ENCODE data around the gene SORCS1. TPM values are rescaled to one million over a fixed set of nuclear protein-coding genes. Genes with fewer than 3 reads are reported as not detected.

SORCS1 gene
- total RNA-seq, 1 donor from 2014 or later = 0.12 TPM

- ATAC-seq = no peak
Measured at GRCh38 chr10:106648534-106649481, 515.7 kb downstream of the SORCS1 start.

GRCh38 chr10:106643473-106643872, 521.0 kb downstream of the SORCS1 start:
- ATAC-seq = no peak

GRCh38 chr10:106637873-106638272, 526.6 kb downstream of the SORCS1 start:
- no peak for ATAC-seq

GRCh38 chr10:106636766-106637491, 527.6 kb downstream of the SORCS1 start:
- ATAC-seq = no peak

GRCh38 chr10:106635947-106636346, 528.6 kb downstream of the SORCS1 start:
- ATAC-seq = no peak

- ATAC-seq = no peak
Measured at GRCh38 chr10:106631016-106631702, 533.3 kb downstream of the SORCS1 start.

GRCh38 chr10:106626371-106626770, 538.1 kb downstream of the SORCS1 start:
- ATAC-seq = no peak

GRCh38 chr10:106625751-106626150, 538.8 kb downstream of the SORCS1 start:
- ATAC-seq = no peak

- ATAC-seq = no peak
Measured at GRCh38 chr10:106619346-106619745, 545.2 kb downstream of the SORCS1 start.

- ATAC-seq = no peak
Measured at GRCh38 chr10:106618646-106619045, 545.9 kb downstream of the SORCS1 start.

- ATAC-seq = no peak
Measured at GRCh38 chr10:106615081-106615480, 549.4 kb downstream of the SORCS1 start.

- ATAC-seq = no peak
Measured at GRCh38 chr10:106614293-106614692, 550.2 kb downstream of the SORCS1 start.

- no peak for ATAC-seq
Measured at GRCh38 chr10:106612381-106612780, 552.1 kb downstream of the SORCS1 start.

- ATAC-seq = peak; percentile 38
Measured at GRCh38 chr10:106609470-106610266, 554.8 kb downstream of the SORCS1 start.

- ATAC-seq = no peak
Measured at GRCh38 chr10:106608066-106608465, 556.4 kb downstream of the SORCS1 start.

GRCh38 chr10:106595281-106595680, 569.2 kb downstream of the SORCS1 start:
- no peak for ATAC-seq

- ATAC-seq = no peak
Measured at GRCh38 chr10:106593876-106594275, 570.6 kb downstream of the SORCS1 start.

- no peak for ATAC-seq
Measured at GRCh38 chr10:106592396-106592795, 572.1 kb downstream of the SORCS1 start.

- peak; percentile 80 for ATAC-seq
Measured at GRCh38 chr10:106582291-106582690, 582.2 kb downstream of the SORCS1 start.

GRCh38 chr10:106577756-106578155, 586.8 kb downstream of the SORCS1 start:
- no peak for ATAC-seq

GRCh38 chr10:106577266-106577665, 587.2 kb downstream of the SORCS1 start:
- peak; percentile 90 for ATAC-seq

- no peak for ATAC-seq
Measured at GRCh38 chr10:106576534-106576933, 588.0 kb downstream of the SORCS1 start.

Data from esophagus mucosa (tissue), 1 donor.